ENCODE measurements around the gene KLF15. TPM values are rescaled to one million over a fixed set of nuclear protein-coding genes. Genes with fewer than 3 reads are reported as not detected.

Gene KLF15
- total RNA-seq, 1 experiment from 2014 or later = 14.7 TPM

DNA sequence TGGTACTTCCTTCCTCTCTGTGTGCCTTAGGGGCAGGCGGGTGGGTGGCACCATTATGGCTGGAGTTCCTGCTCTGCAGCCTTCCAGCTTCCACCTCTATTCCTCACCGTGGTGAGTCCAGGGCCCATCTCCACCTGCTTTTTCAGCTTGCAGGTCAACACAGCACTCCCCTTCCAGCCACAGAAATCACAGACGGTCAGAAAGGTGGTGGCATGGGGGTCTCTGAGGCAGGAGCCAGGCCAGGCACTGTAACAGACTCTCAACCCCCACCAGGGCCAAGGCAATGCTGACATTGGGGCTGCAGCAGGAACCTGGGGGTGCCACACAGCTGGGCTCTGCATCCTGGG lies 16.6 kb downstream of the KLF15 start:
- no peak for TF ChIP-seq FOXK1 (CRISPR knock-in tag; IDR thresholded peaks at IDR 0.05)
- TF ChIP-seq, protein P1, sequence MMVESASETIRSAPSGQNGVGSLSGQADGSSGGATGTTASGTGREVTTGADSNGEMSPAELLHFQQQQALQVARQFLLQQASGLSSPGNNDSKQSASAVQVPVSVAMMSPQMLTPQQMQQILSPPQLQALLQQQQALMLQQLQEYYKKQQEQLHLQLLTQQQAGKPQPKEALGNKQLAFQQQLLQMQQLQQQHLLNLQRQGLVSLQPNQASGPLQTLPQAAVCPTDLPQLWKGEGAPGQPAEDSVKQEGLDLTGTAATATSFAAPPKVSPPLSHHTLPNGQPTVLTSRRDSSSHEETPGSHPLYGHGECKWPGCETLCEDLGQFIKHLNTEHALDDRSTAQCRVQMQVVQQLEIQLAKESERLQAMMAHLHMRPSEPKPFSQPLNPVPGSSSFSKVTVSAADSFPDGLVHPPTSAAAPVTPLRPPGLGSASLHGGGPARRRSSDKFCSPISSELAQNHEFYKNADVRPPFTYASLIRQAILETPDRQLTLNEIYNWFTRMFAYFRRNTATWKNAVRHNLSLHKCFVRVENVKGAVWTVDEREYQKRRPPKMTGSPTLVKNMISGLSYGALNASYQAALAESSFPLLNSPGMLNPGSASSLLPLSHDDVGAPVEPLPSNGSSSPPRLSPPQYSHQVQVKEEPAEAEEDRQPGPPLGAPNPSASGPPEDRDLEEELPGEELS (CRISPR knock-in tag; IDR thresholded peaks at IDR 0.05) = no peak
- TF ChIP-seq ZBTB21 (CRISPR knock-in tag; IDR thresholded peaks at IDR 0.05; ENCODE audit: borderline replicate concordance) = no peak
- TF ChIP-seq CTCF (IDR thresholded peaks at IDR 0.05) = no peak
- TF ChIP-seq ZNF423 (CRISPR knock-in tag; IDR thresholded peaks at IDR 0.05) = no peak
- no peak for TF ChIP-seq STAT6 (CRISPR knock-in tag; conservative IDR thresholded peaks at IDR 0.05; ENCODE audit: low read depth)
- TF ChIP-seq ATF3 (CRISPR knock-in tag; conservative IDR thresholded peaks at IDR 0.05) = no peak
- TF ChIP-seq ETV6 (CRISPR knock-in tag; IDR thresholded peaks at IDR 0.05) = no peak
- TF ChIP-seq NR3C1 (CRISPR knock-in tag; conservative IDR thresholded peaks at IDR 0.05; ENCODE audit: low read depth) = no peak
- TF ChIP-seq SOX15 (CRISPR knock-in tag; IDR thresholded peaks at IDR 0.05) = no peak
- Mint-ChIP-seq H3K9me3 (no peaks in the 10 kb centered on the region), H3K27me3 (ENCODE audit: low read depth) (no peaks in the 10 kb centered on the region), H3K27ac (no peak overlapping the region), H3K4me1 (peaks cover 5% of the 10 kb centered on the region; the same call in 1 of the 2 replicates), H3K36me3 (no peaks in the 10 kb centered on the region), H3K4me3 (no peak overlapping the region)
- ChIA-PET POLR2A (no interaction called here), CTCF (interaction anchor here (1.0 kb wide), 1 partner anchor 8 kb away, joined by 3 read pairs; no protein-coding TSS in a partner anchor)
- DNase-seq (ENCODE audit: low spot score) = no peak
- no peak for ATAC-seq

DNA sequence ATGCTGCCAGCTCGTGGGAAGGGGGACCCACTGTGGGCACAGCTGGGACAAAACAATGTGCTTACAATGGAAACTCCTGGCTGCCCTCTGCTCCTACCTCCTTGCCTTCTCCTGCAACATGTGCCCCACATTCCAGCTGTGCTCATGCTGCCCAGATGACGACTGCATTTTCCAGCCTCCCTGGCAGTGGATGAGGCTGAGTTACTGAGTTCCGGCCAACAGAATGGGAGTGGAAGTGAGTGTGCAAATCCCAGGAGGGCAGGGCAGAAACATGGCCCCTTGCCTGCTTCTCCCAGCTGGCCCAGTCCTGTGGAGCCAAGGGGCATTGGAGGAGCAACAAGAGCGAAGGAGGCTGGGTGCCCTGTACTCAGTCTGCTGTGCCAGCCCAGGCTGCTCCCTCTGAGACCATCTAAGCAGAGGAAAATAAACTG lies 17.1 kb downstream of the KLF15 start:
- no peaks in the 10 kb centered on the region for H3K9me3 Mint-ChIP-seq
- no peak overlapping the region for H3K27ac Mint-ChIP-seq
- no peaks in the 10 kb centered on the region for H3K27me3 Mint-ChIP-seq (ENCODE audit: low read depth)
- H3K4me3 Mint-ChIP-seq = no peak overlapping the region
- ATAC-seq (no peak), DNase-seq (ENCODE audit: low spot score) (peak; percentile 6)
- ChIA-PET CTCF (interaction anchor here (1.0 to 1.1 kb wide), 2 partner anchors 8 to 81 kb away, joined by 3 read pairs; no protein-coding TSS in a partner anchor), POLR2A (no interaction called here)
- H3K36me3 Mint-ChIP-seq = no peaks in the 10 kb centered on the region
- no peak for TF ChIP-seq ZNF396 (CRISPR knock-in tag; IDR thresholded peaks at IDR 0.05; ENCODE audit: borderline replicate concordance)
- TF ChIP-seq ZNF416 (CRISPR knock-in tag; IDR thresholded peaks at IDR 0.05) = no peak
- TF ChIP-seq ZNF263 (CRISPR knock-in tag; IDR thresholded peaks at IDR 0.05; ENCODE audit: low read depth) = no peak
- TF ChIP-seq, protein P2, sequence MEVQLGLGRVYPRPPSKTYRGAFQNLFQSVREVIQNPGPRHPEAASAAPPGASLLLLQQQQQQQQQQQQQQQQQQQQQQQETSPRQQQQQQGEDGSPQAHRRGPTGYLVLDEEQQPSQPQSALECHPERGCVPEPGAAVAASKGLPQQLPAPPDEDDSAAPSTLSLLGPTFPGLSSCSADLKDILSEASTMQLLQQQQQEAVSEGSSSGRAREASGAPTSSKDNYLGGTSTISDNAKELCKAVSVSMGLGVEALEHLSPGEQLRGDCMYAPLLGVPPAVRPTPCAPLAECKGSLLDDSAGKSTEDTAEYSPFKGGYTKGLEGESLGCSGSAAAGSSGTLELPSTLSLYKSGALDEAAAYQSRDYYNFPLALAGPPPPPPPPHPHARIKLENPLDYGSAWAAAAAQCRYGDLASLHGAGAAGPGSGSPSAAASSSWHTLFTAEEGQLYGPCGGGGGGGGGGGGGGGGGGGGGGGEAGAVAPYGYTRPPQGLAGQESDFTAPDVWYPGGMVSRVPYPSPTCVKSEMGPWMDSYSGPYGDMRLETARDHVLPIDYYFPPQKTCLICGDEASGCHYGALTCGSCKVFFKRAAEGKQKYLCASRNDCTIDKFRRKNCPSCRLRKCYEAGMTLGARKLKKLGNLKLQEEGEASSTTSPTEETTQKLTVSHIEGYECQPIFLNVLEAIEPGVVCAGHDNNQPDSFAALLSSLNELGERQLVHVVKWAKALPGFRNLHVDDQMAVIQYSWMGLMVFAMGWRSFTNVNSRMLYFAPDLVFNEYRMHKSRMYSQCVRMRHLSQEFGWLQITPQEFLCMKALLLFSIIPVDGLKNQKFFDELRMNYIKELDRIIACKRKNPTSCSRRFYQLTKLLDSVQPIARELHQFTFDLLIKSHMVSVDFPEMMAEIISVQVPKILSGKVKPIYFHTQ (CRISPR knock-in tag; IDR thresholded peaks at IDR 0.05) = no peak
- TF ChIP-seq, protein P3, sequence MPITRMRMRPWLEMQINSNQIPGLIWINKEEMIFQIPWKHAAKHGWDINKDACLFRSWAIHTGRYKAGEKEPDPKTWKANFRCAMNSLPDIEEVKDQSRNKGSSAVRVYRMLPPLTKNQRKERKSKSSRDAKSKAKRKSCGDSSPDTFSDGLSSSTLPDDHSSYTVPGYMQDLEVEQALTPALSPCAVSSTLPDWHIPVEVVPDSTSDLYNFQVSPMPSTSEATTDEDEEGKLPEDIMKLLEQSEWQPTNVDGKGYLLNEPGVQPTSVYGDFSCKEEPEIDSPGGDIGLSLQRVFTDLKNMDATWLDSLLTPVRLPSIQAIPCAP (CRISPR knock-in tag; IDR thresholded peaks at IDR 0.05) = no peak
- no peak for TF ChIP-seq FOXK1 (CRISPR knock-in tag; IDR thresholded peaks at IDR 0.05)
- TF ChIP-seq PRDM15 (CRISPR knock-in tag; IDR thresholded peaks at IDR 0.05) = no peak
- H3K4me1 Mint-ChIP-seq = peaks cover 5% of the 10 kb centered on the region; the same call in 1 of the 2 replicates

Measured in WTC11 (cell line).